8988T (cell line): ENCODE data around the gene GAS2L2.
A peak's percentile ranks its signal among the peaks of the same experiment; 100 is the strongest.

Experiments used
- DNase-seq: peaks from one replicate; pipeline ENCODE4 v3.0.0; 2011

The GAS2L2 gene

DNA sequence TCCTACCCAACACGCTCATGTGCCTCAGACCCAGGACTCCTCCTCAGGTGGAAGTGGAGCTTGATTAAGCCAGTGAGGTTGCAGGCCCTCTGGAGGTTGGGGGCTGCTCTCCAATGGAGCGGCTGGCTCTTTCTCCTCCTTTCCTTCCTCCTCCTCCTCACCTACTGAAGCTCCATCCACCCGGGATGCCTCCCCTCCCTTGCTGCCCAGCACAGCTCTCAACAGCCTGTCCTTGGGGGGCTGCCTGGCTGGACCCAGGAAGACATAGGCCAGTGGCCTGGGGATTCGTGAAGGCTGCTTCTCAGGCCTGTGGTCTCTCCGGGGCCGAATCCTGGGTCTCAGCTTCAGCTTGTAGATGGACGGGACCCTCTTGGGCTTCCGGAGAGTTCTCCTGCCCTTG is 8.2 kb downstream of the GAS2L2 start:
- DNase-seq = no peak

DNA sequence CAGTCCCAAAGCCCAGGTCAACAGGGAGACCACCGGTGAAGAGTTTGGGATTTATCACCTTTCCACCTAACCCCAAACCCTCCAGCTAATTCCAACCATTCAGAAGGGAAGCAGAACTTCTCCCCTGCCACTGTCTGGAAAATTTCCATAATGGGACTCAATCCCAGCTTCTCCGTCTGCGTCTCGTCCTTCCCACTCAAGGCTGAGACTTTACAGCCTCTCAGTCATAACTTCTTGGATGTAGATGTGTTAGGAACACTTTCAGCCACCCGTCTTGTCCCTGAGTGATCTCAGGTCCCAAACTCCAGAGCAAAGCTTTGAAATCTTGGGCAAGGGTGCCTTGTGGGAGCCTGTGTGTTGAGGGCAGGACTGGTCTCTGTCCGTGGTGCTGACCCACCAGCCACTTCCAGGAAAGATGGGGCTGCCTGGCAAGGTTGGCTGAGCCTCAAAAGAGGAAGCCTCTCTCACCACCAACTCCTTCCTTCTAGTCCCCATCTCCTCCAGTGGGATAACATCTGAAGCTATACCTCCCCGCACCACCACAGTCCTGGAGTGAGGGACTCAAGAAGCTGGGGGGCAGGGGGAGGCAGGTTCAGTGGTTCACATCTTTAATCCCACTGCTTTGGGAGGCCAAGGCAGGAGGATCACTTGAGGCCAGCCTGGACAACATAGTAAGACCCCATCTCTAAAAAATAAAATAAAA is 9.3 kb downstream of the GAS2L2 start:
- DNase-seq = peak; percentile 46

GRCh38 chr17:35742896-35743477 is 10.1 kb downstream of the GAS2L2 start:
- no peak for DNase-seq

DNA sequence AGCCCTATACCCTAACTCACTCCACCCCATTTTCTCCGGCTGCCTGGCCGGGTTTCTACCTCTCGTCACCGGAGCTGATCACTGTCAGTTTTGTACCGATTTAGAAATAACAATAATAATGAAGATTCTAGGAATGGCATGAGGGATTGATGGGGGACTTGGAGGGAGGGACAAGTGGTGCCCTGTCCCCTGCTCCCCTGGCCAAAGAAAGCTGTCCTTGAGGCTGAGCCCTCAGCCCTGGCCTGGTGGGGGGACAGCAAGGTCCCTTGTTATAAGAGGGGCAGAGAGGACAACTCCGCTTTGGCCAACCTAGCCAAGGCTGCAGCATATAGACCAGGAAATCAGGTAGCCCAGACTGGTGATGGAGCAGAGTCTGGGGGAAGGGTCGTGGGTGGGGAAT is 10.5 kb downstream of the GAS2L2 start:
- no peak for DNase-seq

DNA sequence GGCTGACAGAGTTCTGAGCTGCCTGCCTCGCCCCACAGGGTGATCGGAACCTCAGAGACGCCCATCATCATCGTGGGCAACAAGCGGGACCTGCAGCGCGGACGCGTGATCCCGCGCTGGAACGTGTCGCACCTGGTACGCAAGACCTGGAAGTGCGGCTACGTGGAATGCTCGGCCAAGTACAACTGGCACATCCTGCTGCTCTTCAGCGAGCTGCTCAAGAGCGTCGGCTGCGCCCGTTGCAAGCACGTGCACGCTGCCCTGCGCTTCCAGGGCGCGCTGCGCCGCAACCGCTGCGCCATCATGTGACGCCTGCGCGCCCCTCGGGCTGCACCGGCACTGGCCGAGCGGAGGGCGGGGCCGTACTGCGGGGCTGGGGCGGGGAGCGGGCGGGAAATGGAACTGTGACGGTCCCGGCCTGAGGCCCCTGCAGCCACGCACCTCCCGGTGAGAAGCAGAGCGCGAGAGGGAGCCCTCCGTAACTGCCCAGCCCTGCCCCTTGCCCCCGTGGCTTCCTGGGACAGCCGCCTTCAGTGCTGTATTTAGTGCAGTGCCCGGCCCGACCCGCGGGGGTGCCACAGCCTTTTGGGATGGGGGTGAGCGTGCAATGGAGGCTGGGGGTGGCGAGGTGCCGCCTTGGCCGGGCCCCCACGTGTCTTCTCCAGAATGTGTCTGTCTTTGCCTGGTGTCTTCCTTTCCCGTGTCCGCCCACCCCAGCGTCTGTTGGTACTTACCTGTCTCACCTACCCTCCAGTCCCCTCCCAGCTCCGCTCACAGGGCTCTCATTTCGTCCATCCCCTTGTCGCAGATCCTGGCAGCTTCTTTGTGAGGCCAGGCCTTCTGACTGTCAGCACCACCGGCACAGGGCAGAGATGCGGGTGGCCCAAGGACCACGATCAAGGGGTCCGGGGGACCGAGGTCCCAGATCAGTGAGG is 11.8 kb downstream of the GAS2L2 start:
- peak; percentile 34 for DNase-seq

DNA sequence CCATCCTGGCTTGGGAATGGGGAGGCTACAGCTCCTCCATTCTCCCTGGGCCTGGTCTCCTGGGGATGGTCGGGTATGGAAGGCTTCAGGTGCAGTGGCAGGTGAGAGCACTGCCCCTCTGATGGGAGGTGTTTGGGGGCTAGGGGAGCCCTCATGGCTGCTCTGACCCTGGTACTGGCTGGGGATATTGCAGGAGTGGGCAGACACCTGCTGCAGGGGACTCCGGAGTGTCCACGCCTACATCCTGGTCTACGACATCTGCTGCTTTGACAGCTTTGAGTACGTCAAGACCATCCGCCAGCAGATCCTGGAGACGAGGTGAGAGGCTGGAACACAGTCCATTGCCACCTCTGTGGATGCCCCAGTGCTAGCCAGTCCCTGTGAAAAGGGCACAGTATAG is 12.8 kb downstream of the GAS2L2 start:
- DNase-seq = no peak

DNA sequence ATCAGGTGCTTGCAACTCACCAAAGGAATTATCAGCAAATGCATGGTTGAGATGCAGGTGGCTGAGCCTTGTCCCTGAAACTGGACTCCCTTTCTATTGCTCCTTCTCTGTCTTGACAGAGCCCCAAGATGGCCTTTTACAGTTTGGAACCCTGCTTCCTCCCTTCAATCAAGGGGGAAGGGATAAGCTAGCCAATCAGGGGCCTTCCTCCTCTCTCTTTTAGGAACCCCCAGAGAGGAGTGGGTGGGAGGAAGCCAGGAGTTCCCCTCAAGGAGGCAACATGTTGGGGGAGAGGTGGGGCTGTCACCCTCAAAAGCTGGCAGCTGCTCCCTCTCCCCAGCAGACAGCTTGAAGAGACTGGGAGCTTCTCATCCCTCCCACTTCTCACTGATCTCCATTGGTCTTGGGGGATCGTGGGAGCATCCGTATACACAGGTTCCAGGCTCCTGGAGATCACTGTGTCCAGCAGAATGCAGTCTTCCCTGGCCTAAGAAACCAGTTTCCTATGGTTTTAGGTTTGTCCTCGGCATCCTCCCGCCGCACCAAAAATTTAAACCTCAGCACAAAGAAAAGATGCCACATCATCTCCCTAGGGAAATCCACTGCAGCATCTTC is 14.4 kb downstream of the GAS2L2 start:
- DNase-seq = no peak

DNA sequence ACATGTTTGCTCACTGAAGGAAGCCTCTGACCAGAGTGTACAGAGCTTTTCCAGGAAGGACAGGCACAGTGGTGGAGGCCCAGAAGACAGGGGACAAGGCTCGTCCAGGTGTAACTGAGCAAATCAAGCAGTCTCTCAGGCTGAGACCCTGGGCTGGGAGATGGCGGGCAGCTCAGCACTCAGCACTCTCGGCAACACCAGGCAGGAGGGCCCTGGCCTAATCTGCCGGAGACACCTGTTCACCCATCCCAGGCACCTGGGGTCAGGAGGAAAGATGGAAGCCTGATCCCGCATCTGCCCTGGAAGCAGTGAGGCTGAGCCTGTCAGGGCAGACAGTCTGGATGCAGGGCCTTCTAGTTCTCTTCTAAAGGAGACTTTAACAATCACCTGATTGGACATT is 16.8 kb downstream of the GAS2L2 start:
- no peak for DNase-seq

GRCh38 chr17:35735036-35735805 is 17.8 kb downstream of the GAS2L2 start:
- no peak for DNase-seq

- no peak for DNase-seq
These were observed 18.6 kb downstream of the GAS2L2 start for GRCh38 chr17:35734396-35734795.

GRCh38 chr17:35733366-35733765 is 19.7 kb downstream of the GAS2L2 start:
- no peak for DNase-seq

GRCh38 chr17:35732806-35733136 is 20.3 kb downstream of the GAS2L2 start:
- no peak for DNase-seq

DNA sequence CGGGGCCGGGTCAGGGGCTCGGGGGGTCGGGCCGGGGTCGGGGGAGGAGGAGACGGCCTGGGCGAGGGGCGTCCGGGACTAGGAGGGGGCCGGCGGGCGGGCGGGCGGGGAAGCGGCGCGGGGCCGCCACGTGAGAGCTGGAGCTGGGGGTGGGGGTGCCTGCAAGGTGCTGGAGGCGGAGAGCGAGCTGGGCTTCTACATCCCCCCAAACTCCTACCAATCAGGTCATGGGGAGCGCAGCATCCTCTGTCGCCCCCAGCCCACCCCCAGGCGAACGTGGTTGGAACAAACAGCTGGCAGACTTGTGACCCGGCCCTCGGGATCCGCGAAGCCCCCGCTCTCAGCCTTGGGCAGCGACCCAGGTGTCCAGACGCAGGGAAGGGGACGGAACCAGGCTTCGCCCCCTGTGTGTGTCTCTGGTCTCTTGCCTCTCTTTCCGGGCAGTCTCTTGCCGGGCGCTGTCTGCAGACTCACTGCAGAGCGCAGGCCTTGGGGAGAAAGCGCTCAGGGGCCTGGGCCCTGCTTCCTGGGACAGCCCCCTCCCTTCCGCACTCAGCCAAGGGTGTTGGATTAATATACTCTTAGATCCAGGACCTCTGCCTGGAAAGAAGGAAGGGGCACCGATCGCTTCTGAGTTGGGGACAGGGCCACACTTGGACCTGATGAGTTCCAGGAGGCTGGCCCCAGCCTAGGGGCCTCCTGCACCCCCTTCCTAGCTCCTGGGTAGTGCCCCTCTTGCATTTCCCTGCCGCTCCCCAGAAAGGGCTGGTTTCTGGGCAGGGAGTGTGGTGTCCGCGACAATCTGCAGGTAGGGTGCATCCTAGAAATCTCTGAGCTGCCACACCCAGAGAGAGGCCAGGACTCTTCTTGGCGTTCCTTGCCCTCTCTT is 20.9 kb downstream of the GAS2L2 start:
- peak; percentile 31 for DNase-seq

GRCh38 chr17:35731239-35731916 is 21.7 kb downstream of the GAS2L2 start, which contains the start of gene RASL10B:
RASL10B (plus strand) TSS chr17:35731639; CDS start chr17:35735185, 3,546 bp downstream.
- peak; percentile 78 for DNase-seq

DNA sequence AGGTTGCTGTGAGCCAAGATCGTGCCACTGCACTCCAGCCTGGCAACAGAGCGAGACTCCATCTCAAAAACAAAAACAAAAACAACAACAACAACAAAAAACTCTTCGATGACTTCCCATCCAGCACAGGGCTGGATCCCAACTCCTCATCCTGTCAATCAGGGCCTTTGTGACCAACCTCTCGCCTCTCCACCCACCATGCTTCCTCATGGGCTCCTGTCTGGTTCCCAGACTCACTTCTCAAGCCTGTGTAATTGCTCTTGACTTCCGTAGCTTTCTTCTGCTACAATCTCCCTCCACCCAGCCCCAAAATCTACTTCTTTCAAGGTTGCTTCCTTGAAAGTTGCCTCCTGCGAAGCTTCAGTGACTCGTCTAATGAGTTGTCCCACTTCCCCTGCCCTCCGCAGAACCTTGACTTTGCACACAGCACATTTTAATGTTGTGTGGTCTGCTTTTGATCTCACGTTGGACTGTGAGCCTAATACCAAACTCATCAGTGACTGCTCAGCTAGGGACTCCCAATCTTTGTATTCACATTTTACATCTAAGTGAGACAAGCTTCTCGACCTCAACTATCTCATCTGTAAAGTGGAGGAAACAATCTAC is 22.5 kb downstream of the GAS2L2 start:
- DNase-seq = no peak

GRCh38 chr17:35729405-35729833 is 23.6 kb downstream of the GAS2L2 start:
- DNase-seq = no peak

- DNase-seq = no peak
These were observed 24.5 kb downstream of the GAS2L2 start for GRCh38 chr17:35728551-35728950.

DNA sequence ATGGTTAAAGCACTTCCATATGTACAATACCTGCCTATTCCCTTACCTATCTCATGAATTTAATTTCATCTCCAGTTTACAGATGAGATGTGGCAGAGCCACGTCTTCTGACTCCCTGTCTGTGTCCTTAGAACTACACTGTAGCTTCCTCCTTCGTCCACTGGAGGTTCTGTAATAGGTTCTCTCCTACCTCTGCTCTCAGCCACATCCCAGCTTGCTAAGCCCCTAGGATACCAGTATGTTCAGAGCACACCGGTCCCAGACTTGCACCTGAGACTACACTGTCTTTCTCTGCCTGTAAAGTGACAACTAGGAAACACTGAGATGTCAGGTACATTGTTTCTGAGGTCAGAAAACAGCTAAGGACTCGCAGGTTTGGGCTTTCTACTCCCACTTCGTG is 25.4 kb downstream of the GAS2L2 start:
- DNase-seq = no peak

DNA sequence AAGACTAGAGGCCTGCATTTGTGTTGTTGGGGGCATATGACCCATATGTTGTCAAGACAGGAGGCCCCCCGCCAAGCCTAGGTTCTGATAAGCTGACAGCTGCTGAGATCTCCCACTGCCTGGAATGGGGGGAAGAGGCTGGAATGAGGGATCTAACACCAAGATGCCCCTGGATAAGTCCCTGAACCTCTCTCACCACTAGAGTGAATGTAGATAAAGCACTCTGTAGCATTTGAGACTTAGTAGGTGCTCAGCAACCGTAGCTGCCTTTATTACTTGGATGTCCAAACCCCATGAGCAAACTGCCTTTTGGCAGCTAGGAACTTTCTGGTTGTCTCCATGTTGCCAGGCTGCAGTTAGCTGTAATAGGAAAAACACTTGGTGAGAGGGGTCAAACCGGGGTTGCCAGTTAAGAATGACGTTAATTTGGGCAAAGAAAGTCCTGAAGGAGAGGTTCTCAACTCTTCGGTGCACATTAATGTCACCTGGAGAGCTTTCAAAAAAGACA is 26.0 kb downstream of the GAS2L2 start:
- DNase-seq = no peak
